PC-3 (cell line): ENCODE results near the gene CEP152. TPM values are rescaled to one million over a fixed set of nuclear protein-coding genes. Genes with fewer than 3 reads are reported as not detected.
A peak's percentile ranks its signal among the peaks of the same experiment; 100 is the strongest.

Source experiments
- ATAC-seq: fragments of 200-7000 bp; cut with Tn5 transposase; 2 replicates; pipeline ENCODE4 v1.9.1; 2020; ENCODE audit warnings: mild to moderate bottlenecking, moderate library complexity
- BruUV-seq: library from RNA; stranded (reverse); fragments of 400-500 nt; replicated peaks from 2 replicates; lab custom pipeline; 2021; lab: Mats Ljungman, UMichigan
- CTCF ChIA-PET: fragments of 300-600 bp; sonication (Branson Sonifier 250); formaldehyde crosslinking; loops from one replicate; lab custom pipeline; 2022; ENCODE audit warnings: antibody characterized with exemption; lab: Charles Lee
- POLR2A ChIA-PET: fragments of 300-600 bp; sonication (Branson Sonifier 250); formaldehyde crosslinking; loops from one replicate; lab custom pipeline; 2022; ENCODE audit warnings: antibody characterized with exemption; ENCODE audit not compliant: unreplicated experiment; lab: Charles Lee
- DNase-seq: peaks from one replicate; pipeline ENCODE4 v3.0.0-alpha.2; 2015
- H2AFZ ChIP-seq: fragments of 300-600 bp; sonication (generic); 2 replicates; pipeline ENCODE4 v1.6.0; 2016; ENCODE audit warnings: antibody characterized with exemption, low read length
- H3F3A ChIP-seq: fragments of 300-600 bp; sonication (generic); one replicate; pipeline ENCODE4 v1.6.0; 2017; ENCODE audit warnings: antibody characterized with exemption, low read length, control low read depth, mild to moderate bottlenecking; ENCODE audit not compliant: unreplicated experiment
- H3K27ac ChIP-seq: fragments of 300-600 bp; sonication (generic); 2 replicates; pipeline ENCODE4 v1.5.1; 2016; ENCODE audit warnings: mild to moderate bottlenecking, low read length
- H3K27me3 ChIP-seq: fragments of 300-600 bp; sonication (generic); 2 replicates; pipeline ENCODE4 v1.6.1; 2016; ENCODE audit warnings: low read length, mixed read lengths
- H3K36me3 ChIP-seq: fragments of 300-600 bp; sonication (generic); 2 replicates; pipeline ENCODE4 v1.6.1; 2016; ENCODE audit warnings: low read depth, mixed run types, low read length, mixed read lengths
- H3K4me1 ChIP-seq: fragments of 300-600 bp; sonication (generic); 2 replicates; pipeline ENCODE4 v1.5.1; 2016; ENCODE audit warnings: low read length; ENCODE audit not compliant: insufficient read depth
- H3K4me2 ChIP-seq: fragments of 300-600 bp; sonication (generic); 2 replicates; pipeline ENCODE4 v1.6.0; 2016; ENCODE audit warnings: low read length
- H3K4me3 ChIP-seq: fragments of 300-600 bp; sonication (generic); 2 replicates; pipeline ENCODE4 v1.5.1; 2016; ENCODE audit warnings: mild to moderate bottlenecking, low read length, mixed read lengths
- H3K79me2 ChIP-seq: fragments of 300-600 bp; sonication (generic); 2 replicates; pipeline ENCODE4 v1.6.1; 2017; ENCODE audit warnings: low read length, mixed read lengths
- H3K9ac ChIP-seq: fragments of 300-600 bp; sonication (generic); 2 replicates; pipeline ENCODE4 v1.6.0; 2016; ENCODE audit warnings: mild to moderate bottlenecking, low read length
- H3K9me2 ChIP-seq: fragments of 300-600 bp; sonication (generic); replicated peaks from 2 replicates; pipeline ENCODE4 v1.6.1; 2016; ENCODE audit warnings: mixed run types, low read length, mixed read lengths
- H3K9me3 ChIP-seq: fragments of 300-600 bp; sonication (generic); 2 replicates; pipeline ENCODE4 v1.6.1; 2016; ENCODE audit warnings: low read length, mixed read lengths
- H4K20me1 ChIP-seq: fragments of 300-600 bp; sonication (generic); 2 replicates; pipeline ENCODE4 v1.6.1; 2016; ENCODE audit warnings: low read length, mixed read lengths
- CTCF ChIP-seq: fragments of 300-600 bp; sonication (generic); conservative IDR thresholded peaks from 2 replicates; pipeline ENCODE4 v1.5.1; 2017; ENCODE audit warnings: antibody characterized with exemption, low read depth, mild to moderate bottlenecking, low read length
- EZH2 ChIP-seq: fragments of 300-600 bp; sonication (generic); IDR thresholded peaks from one replicate; pipeline ENCODE4 v1.6.1; 2017; ENCODE audit warnings: antibody characterized with exemption, mild to moderate bottlenecking, low read length; ENCODE audit not compliant: unreplicated experiment
- EZH2phosphoT487 ChIP-seq: fragments of 300-600 bp; sonication (generic); IDR thresholded peaks from 2 replicates; pipeline ENCODE4 v1.6.1; 2018; ENCODE audit warnings: mild to moderate bottlenecking, antibody characterized with exemption, low read length, borderline replicate concordance
- intact Hi-C: fragments of 100-400 bp; cut with micrococcal nuclease; formaldehyde crosslinking; loops from 2 replicates; pipeline ENCODE4 v1.9.0; 2023
- total RNA-seq: library from RNA; depleted of rRNA; stranded (reverse); fragments of >200 nt; gene quantifications from 2 replicates; pipeline ENCODE4 v1.2.3, GENCODE V29; 2014

Gene CEP152
- total RNA-seq, 1 experiment from 2014 or later, result 7.5 TPM

GRCh38 chr15:48778331-48778730, 32.5 kb downstream of the CEP152 start:
- no peaks in the 10 kb centered on the region for H4K20me1 ChIP-seq
- intact Hi-C loops, result no loop called here
- no peak overlapping the region for H3K9ac ChIP-seq
- TF ChIP-seq EZH2 (no peak), CTCF (no peak), EZH2phosphoT487 (no peak)
- ATAC-seq, result no peak
- H3K79me2 ChIP-seq, result no peaks in the 10 kb centered on the region
- no peak overlapping the region for H3K4me2 ChIP-seq
- H3K27ac ChIP-seq, result peak overlapping the region; percentile 43
- CTCF ChIA-PET, result interaction anchor here (0.9 kb wide), 1 partner anchor 33 kb away, joined by 3 read pairs; the partner anchor contains the start of gene CEP152
- no peaks in the 10 kb centered on the region for H3K9me3 ChIP-seq
- H2AFZ ChIP-seq, result no peak overlapping the region
- no peak for DNase-seq
- H3K9me2 ChIP-seq, result no peaks in the 10 kb centered on the region
- peaks cover 29% of the 10 kb centered on the region for H3K36me3 ChIP-seq
- H3K4me1 ChIP-seq, result peaks cover 26% of the 10 kb centered on the region
- H3K27me3 ChIP-seq, result no peaks in the 10 kb centered on the region
- no peaks in the 10 kb centered on the region for H3F3A ChIP-seq
- POLR2A ChIA-PET, result interaction anchor here (0.6 kb wide), 2 partner anchors 14 to 33 kb away, joined by 3 to 4 read pairs; partner anchors contain the start of gene CEP152
- no peak overlapping the region for H3K4me3 ChIP-seq
- no TSS peak for BruUV-seq

- no peak overlapping the region for H3K4me2 ChIP-seq
- CTCF ChIA-PET, result interaction anchor here (0.9 kb wide), 1 partner anchor 33 kb away, joined by 3 read pairs; the partner anchor contains the start of gene CEP152
- peaks cover 23% of the 10 kb centered on the region for H3K36me3 ChIP-seq
These were observed 33.1 kb downstream of the CEP152 start for GRCh38 chr15:48777645-48778330.

More at GRCh38 chr15:48777645-48778330, 33.1 kb downstream of the CEP152 start:
- Histone ChIP-seq H3K27ac (peak overlapping the region; percentile 43), H3K27me3 (no peaks in the 10 kb centered on the region), H3K9ac (no peak overlapping the region), H3F3A (no peaks in the 10 kb centered on the region), H3K79me2 (no peaks in the 10 kb centered on the region), H2AFZ (no peak overlapping the region), H3K4me1 (peaks cover 29% of the 10 kb centered on the region), H3K9me3 (no peaks in the 10 kb centered on the region), H3K4me3 (no peak overlapping the region), H4K20me1 (no peaks in the 10 kb centered on the region), H3K9me2 (no peaks in the 10 kb centered on the region)
- peak; percentile 6 for DNase-seq
- TF ChIP-seq EZH2, result no peak
- TF ChIP-seq EZH2phosphoT487, result no peak
- no peak for TF ChIP-seq CTCF
- intact Hi-C loops, result no loop called here
- peak; percentile 69 for ATAC-seq
- no TSS peak for BruUV-seq
- POLR2A ChIA-PET, result interaction anchor here (0.6 kb wide), 2 partner anchors 14 to 33 kb away, joined by 3 to 4 read pairs; partner anchors contain the start of gene CEP152
